Measurements from ENCODE around the gene SLC7A1. TPM values are rescaled to one million over a fixed set of nuclear protein-coding genes. Genes with fewer than 3 reads are reported as not detected.

The SLC7A1 gene
- total and polyA plus RNA-seq, 2 of the 13 experiments (the other 11 are each of a cell fraction or from before 2014, with no cell fraction given) = 14.5 to 15.3 TPM

DNA sequence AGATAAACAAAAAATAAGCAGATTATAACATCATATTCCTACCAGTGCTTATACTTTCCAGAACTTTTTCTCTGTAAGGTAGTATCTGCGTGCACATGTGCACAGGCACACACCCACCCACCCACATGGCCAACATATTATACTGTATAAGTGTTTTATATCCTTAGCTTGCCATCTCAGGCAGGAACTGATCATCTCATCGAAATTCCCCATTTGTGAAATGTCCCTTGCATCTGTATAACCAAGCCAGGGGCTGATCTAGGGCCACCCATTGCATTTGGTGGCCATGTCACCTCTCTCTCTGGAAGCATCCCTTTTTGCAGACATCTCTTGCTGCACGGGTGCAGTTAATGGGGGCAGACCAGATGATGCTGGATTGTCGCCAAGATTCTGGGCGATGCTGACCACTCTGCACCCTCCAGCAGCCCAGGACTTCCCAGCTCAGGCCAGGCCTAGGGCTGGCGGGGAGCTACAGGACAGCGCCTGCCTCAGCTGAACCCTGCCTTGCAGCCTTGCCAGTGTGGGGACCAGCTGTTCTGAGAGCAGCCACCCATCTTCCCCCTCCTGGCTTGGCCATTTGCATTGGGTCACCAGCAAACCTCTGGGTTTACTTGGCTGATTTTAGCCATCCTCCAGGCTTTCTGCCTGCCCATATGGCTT, 95.9 kb downstream of the SLC7A1 start (continued):
- TF ChIP-seq SRSF1 (optimal IDR thresholded peaks at IDR 0.05; ENCODE audit: low read depth, low read length) = no peak
- no peak for TF ChIP-seq MBD4 (IDR thresholded peaks at IDR 0.05; ENCODE audit: borderline replicate concordance, low read length)
- no peak for TF ChIP-seq ZNF446 (CRISPR knock-in tag; IDR thresholded peaks at IDR 0.05)
- no peak for TF ChIP-seq ZNF20 (CRISPR knock-in tag; IDR thresholded peaks at IDR 0.05)

DNA sequence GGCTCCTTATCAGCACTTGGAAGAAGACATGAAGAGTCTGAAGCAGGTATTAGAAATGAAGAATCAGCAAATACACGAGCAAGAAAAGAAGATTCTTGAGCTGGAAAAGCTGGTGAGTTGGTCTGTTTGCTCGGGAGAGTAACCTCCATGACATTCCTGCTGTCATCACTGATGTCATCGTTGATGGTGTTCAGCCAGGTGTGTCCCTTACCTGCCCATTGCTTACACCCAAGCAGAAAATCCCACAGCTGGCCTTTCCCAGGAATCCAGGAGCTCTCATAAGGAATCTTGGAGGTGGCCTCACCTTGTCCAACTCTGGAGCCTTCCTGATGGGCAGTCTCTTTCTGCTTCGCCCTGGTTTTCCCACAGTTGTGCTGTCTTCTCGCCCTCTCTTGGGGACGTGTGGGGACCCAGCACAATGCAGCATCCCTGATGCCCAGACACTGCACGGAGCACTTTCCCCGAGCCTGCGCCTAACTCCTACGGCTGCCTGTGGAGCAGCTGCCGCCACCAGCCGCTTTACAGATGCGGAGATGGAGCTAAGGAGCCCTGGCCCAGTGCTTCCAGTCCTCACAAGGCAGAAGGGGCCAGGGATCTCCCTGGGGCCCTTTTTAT, 97.0 kb downstream of the SLC7A1 start:
- Histone ChIP-seq H3K9ac (ENCODE audit: insufficient read depth, low read depth, low read length) (no peak overlapping the region), H3K79me2 (ENCODE audit: insufficient read depth, low read length) (no peaks in the 10 kb centered on the region), H4K20me1 (ENCODE audit: insufficient read depth, low read length) (no peaks in the 10 kb centered on the region), H3K27ac (ENCODE audit: extremely low read length, insufficient read depth, low read length) (no peak overlapping the region), H2AFZ (ENCODE audit: low read length) (no peak overlapping the region), H3K4me2 (ENCODE audit: low read depth, low read length) (no peak overlapping the region), H3K27me3 (ENCODE audit: control insufficient read depth in 1 of 2, insufficient read depth in 2 of 2, low read length in 2 of 2) (peaks cover 11 to 46% of the 10 kb centered on the region in 2 experiments; a peak in 4 of 5 replicates), H3K4me1 (ENCODE audit: insufficient read depth, low read length) (peaks cover 10% of the 10 kb centered on the region; the same call in 1 of the 2 replicates), H3K36me3 (replicated peaks in 1 of 2; ENCODE audit: control insufficient read depth in 1 of 2, insufficient read depth in 2 of 2, low read length in 2 of 2) (no peaks in the 10 kb centered on the region), H3K4me3 (replicated peaks in 1 of 3; ENCODE audit: insufficient read depth in 1 of 3, low read depth in 2 of 3, low read length in 3 of 3) (no peak overlapping the region), H3K9me3 (ENCODE audit: low read length) (no peaks in the 10 kb centered on the region)
- intact Hi-C loops (cut with micrococcal nuclease; ENCODE audit: unreplicated experiment) = no loop called here
- FAIRE-seq = no peak
- DNase-seq (ENCODE audit: low spot score) = no peak
- ChIA-PET CTCF (ENCODE audit: low intra/inter-chr PET ratio, low total read pairs) (no interaction called here), POLR2A (no interaction called here)
- 4% methylated on average over 9 of the region's 13 CpGs for WGBS (ENCODE audit: low lambda C conversion rate)
- TF ChIP-seq ATF3 (CRISPR knock-in tag; IDR thresholded peaks at IDR 0.05) (no peak), MEIS1 (CRISPR knock-in tag; IDR thresholded peaks at IDR 0.05; ENCODE audit: borderline replicate concordance) (no peak), KLF12 (CRISPR knock-in tag; IDR thresholded peaks at IDR 0.05; ENCODE audit: borderline replicate concordance) (no peak), ZIK1 (CRISPR knock-in tag; IDR thresholded peaks at IDR 0.05; ENCODE audit: borderline replicate concordance, low read depth) (no peak), RFX5 (IDR thresholded peaks at IDR 0.05; ENCODE audit: low read depth, low read length) (no peak), HIVEP1 (CRISPR knock-in tag; IDR thresholded peaks at IDR 0.05) (no peak), BATF2 (CRISPR knock-in tag; IDR thresholded peaks at IDR 0.05) (no peak), ZMYM3 (CRISPR knock-in tag; IDR thresholded peaks at IDR 0.05) (no peak), MAFF (IDR thresholded peaks at IDR 0.05; ENCODE audit: low read depth, low read length) (peak; percentile 16; the same call in 1 of the 2 replicates), MAFK (conservative IDR thresholded peaks at IDR 0.05 in 1 of 2, IDR thresholded peaks at IDR 0.05 in 1 of 2; ENCODE audit: low read length in 2 of 2) (peak; percentile 39 to 46; a peak in 2 of 4 replicates)
- TF ChIP-seq, protein P1, sequence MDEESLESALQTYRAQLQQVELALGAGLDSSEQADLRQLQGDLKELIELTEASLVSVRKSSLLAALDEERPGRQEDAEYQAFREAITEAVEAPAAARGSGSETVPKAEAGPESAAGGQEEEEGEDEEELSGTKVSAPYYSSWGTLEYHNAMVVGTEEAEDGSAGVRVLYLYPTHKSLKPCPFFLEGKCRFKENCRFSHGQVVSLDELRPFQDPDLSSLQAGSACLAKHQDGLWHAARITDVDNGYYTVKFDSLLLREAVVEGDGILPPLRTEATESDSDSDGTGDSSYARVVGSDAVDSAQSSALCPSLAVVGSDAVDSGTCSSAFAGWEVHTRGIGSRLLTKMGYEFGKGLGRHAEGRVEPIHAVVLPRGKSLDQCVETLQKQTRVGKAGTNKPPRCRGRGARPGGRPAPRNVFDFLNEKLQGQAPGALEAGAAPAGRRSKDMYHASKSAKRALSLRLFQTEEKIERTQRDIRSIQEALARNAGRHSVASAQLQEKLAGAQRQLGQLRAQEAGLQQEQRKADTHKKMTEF (CRISPR knock-in tag; IDR thresholded peaks at IDR 0.05) = no peak
- in situ Hi-C loops (cut with HindIII; ENCODE audit: extremely low pct_ligation_motif_present, low pct_unique_long_range_greater_than_20kb) = no loop called here
- ATAC-seq = no peak
- BruUV-seq (replicated peaks) = no TSS peak
